Head of caudate nucleus (tissue), 42 donors: ENCODE results near the gene ZC3H18.

Experiments used
- DNase-seq, 42 donors: peaks; one replicate each; pipeline versions ENCODE4 v3.0.0 to v3.0.0-alpha.2; 2020 to 2021; ENCODE audit warnings: mixed read lengths in 7 of 42
- intact Hi-C: fragments of 100-400 bp; cut with DNase I; formaldehyde crosslinking; loops from one replicate; pipeline ENCODE4 v1.15.0; 2022

ZC3H18 gene

GRCh38 chr16:88541831-88542616, 28.2 kb upstream of the ZC3H18 start:
- intact Hi-C loops, result no loop called here
- DNase-seq, result no peak

- intact Hi-C loops, result no loop called here
- no peak for DNase-seq
These were observed 26.9 kb upstream of the ZC3H18 start for GRCh38 chr16:88543230-88543813.

- intact Hi-C loops, result no loop called here
- no peak for DNase-seq
These were observed 24.4 kb upstream of the ZC3H18 start for GRCh38 chr16:88545781-88546180.

- no peak for DNase-seq
These were observed 21.9 kb upstream of the ZC3H18 start for GRCh38 chr16:88548131-88548874.

GRCh38 chr16:88548985-88549384, 21.2 kb upstream of the ZC3H18 start:
- intact Hi-C loops, result no loop called here
- DNase-seq, result no peak

More at GRCh38 chr16:88548131-88548874, 21.9 kb upstream of the ZC3H18 start:
- intact Hi-C loops, result no loop called here

GRCh38 chr16:88549671-88550245, 20.4 kb upstream of the ZC3H18 start:
- DNase-seq, result no peak
- intact Hi-C loops, result no loop called here

- no peak for DNase-seq
These were observed 19.9 kb upstream of the ZC3H18 start for GRCh38 chr16:88550246-88550661.

GRCh38 chr16:88552166-88552565, 18.0 kb upstream of the ZC3H18 start:
- intact Hi-C loops, result no loop called here
- DNase-seq, result no peak

More at GRCh38 chr16:88550246-88550661, 19.9 kb upstream of the ZC3H18 start:
- intact Hi-C loops, result no loop called here

- no peak for DNase-seq
- intact Hi-C loops, result no loop called here
These were observed 17.4 kb upstream of the ZC3H18 start for GRCh38 chr16:88552815-88553214.

- DNase-seq, result no peak
- intact Hi-C loops, result no loop called here
These were observed 16.5 kb upstream of the ZC3H18 start for GRCh38 chr16:88553739-88554138.

- intact Hi-C loops, result no loop called here
- no peak for DNase-seq
These were observed 15.4 kb upstream of the ZC3H18 start for GRCh38 chr16:88554711-88555264.

GRCh38 chr16:88556294-88556988, 13.8 kb upstream of the ZC3H18 start:
- intact Hi-C loops, result no loop called here
- no peak for DNase-seq

GRCh38 chr16:88558457-88559442, 11.5 kb upstream of the ZC3H18 start:
- peak in 32 of 42 donors; percentile 20 to 70 (median 46) for DNase-seq
- intact Hi-C loops, result no loop called here

GRCh38 chr16:88560714-88561484, 9.3 kb upstream of the ZC3H18 start:
- DNase-seq, result no peak
- intact Hi-C loops, result loop anchor here (5.0 kb wide), 1 partner anchor 119 kb away; no protein-coding TSS in a partner anchor

GRCh38 chr16:88561485-88562359, 8.5 kb upstream of the ZC3H18 start:
- intact Hi-C loops, result loop anchor here (5.0 kb wide), 1 partner anchor 119 kb away; no protein-coding TSS in a partner anchor
- peak; percentile 29 to 85 (median 64) for DNase-seq

GRCh38 chr16:88566158-88566557, 4.0 kb upstream of the ZC3H18 start:
- intact Hi-C loops, result no loop called here
- peak; percentile 31 to 88 (median 69) for DNase-seq
